Fibroblast of skin of right quadriceps (primary cell): ENCODE measurements around the gene IER2.

Experiments used
- DNase-seq: peaks from one replicate; pipeline ENCODE4 v3.0.0-alpha.2; 2013

IER2 gene

DNA sequence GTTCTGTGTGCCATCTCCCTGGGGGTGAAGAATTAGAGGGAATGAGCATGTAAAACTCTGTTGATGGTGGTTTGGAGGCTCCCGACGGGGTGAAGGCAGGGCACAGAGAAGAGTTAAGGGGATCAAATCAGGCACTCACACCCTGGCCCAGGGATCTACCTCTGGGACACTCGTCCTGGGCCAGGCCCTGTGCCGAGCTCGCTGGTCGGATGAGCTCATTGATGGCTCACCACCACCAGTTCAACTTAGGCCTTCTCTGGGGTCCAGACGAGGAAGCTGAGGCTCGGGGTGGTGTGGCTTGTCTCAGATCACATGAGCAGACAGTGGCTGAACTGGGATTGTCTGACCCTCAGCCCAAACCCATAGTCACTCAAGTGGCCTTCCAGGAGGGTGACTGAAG is 30.6 kb upstream of the IER2 start:
- no peak for DNase-seq

DNA sequence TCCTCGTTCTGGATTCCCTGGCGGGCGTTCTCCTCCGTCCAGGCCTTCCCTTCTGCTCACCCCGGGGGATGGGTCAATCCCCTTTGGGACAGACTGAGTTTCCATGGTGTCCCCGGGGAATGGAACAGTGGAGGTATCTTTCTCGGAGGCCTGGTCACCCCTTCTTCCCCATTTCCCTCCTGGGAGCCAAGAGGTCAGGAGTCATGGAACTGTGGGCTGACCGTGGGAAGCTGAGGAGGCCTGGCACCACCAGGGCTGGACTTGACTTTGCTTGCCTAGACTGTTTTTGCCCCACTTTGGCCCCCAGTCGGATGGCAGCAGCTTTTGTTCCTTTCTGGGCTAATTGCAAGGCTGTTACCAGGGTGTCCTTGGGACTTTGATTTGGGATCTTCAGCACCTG is 30.2 kb upstream of the IER2 start:
- no peak for DNase-seq

DNA sequence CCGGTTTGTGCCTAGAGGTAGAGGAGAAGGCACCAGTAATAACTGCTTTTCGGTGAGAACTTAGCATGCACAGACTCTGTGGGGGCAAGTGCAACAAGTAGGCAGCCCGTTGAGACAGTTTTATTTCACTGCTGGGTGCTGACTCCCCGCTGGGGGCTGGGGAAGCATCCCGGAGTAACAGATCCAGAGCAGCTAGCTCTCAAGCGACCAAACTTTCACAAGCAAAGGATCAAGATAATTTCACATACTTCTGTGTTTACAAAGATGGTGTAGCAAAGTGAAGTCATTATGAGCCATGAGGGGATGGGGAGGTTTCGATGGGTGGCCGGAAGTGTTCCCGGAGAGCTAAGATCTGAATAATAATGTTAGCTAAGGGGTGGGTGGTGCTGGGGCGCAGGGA is 29.4 kb upstream of the IER2 start:
- DNase-seq: peak; percentile 39

DNA sequence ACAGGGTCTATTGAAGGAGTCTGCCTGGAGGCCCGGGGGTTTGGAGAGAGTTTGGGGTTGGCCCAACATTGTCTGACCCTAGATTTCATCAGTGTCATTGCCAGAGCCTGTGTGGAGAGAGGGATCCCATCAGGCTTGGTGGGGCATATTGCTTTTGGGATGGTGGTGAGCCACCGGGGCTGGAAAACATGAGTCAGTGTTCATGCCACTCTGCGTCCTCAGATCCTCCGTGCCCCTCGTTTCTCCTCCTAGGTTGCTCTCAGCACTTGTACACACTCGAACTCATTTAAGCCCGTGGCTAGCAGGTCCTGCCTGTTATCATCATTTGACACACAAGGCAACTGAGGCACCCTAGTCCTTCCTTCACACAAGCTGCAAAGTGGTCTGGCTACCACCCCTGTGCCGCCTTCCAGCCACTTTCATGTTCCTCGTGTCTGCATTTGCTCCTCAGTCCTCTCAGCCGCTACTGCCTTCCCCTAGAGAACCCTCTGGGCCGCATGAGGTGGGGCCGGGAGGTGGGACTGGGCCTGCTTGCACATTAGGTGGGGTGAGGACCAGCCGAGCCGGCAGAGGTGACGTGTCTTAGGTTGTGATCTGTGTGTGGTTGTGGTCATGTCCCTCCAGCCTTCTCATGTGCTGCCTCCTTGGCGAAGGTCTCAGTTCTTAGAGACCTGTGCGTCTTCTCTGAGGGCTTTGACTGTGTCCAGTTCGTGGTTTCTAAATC is 28.5 kb upstream of the IER2 start:
- no peak for DNase-seq

DNA sequence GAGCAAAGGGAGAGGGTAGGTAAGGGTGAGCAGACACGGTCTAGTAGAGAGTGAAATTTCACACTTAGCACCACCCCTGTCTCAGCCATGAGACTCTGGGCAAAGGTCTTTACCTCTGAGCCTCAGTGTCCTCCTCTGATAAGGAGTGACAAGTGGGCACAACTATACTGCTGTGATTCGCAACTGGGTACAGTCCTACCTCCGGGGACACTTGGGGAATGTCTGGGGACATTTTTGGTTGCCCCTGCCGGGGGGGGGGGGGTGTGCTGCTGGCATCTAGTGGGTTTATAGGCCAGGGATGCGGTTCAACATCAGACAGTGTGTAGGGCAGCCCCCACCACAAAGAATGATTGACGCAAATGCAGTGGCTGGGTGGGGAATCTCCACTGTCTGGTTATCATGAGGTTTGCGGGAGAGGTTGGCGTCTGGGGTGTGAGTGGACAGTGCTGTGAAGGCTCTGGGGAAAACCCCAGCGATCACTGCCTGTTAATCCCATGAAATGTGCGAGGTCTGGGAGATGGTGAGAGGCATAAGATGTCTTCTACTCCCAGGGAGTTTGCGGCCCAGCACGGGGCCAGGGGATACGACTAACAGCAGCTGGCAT is 27.8 kb upstream of the IER2 start:
- DNase-seq: no peak

DNA sequence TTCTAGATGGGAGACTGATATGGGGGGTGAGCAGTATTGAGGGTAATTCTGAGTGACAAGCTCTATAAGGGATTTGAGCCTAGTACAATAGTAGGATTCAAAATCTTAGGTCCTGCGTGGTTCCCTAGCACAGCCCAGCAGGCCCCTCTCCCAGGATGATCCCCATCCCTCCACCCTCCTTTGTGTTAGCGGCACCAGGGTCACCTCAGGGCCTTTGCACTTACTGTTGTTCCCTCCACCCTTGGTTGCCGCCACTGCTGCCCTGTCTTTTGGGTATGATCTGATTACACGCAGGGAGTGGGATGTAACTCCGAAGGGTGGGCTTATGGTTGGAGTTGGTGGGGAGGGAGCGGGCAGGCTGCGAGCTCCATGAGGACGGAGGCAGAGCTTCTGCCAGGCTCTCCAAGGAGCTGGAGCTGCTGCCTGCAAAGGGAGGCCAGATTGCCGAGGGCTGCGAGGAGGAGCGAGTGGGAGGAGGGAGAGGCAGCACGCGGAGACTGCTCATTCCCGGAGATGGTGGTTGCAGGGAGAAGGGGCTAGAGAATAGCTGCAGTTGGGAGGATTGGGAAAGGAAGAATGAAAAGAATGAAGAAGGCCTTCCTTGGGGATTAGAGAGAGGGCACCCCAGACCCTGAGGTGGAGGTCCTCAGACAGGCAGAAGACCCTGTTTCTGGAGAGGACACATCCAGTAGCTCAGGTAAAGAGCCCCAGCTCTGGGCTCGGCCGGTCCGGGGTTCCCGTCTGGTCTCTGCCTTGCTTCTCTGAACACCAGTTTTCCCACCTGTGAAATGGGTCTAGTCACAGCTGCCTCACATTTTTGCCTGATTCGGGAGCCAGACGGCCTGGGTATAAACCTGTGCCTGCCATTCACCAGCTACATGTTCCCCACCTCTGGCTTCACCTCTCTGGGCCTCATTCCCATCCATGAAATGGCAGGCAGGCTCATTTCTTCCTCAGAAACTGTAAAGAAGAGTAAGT is 26.9 kb upstream of the IER2 start:
- no peak for DNase-seq

DNA sequence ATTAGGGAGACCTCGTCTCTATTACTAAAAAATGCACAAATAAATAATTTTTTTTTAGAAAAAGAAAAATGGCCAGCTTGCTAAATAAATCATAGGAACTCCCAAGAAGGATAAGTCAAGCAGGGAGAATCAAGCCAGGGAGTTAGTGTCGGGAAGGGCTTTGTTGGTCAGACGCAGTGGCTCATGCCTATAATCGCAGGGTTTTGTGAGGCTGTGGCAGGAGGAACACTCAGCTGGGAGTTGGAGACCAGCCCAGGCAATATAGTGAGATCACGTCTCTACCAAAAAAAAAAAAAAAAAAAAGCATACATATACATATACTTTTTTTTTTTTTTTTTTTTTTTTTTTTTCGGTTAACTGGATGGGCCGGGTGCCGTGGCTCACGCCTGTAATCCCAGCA is 23.2 kb upstream of the IER2 start:
- peak; percentile 27 for DNase-seq

DNA sequence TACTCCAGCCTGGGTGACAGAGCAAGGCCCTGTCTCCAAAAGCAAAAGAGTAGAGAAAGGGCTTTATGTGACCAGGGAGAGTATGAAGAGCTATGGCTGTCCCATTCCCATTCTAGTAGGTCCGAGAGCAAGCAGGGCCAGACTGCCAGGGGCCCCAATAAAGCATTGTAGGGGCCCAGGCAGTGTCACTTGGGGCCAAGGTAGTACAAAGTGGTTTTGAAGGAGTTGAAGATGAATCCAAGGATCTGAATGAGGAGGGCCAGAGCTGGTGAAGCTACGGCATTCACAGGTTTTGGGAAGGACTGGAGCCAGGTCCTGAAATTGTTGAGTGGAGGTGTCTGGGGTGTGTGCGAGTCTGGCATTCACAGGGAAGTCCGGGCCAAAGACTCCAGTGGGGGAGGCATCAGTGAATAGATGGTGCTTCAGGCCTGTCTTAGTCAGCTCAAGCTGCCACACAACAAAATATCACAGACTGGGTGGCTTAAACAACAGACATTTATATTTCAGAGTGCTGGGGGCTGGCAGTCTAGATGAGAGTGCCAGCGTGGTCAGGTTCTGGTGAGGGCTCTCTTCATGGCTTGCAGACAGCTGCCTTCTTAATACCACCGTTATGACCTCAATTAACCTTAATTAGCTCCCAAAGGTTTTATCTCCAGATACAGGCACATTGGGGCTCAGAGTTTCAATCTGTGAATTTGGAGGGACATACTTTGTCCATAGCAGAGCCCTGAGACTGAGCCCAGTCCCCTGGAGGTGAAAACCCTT is 22.2 kb upstream of the IER2 start:
- DNase-seq: no peak

DNA sequence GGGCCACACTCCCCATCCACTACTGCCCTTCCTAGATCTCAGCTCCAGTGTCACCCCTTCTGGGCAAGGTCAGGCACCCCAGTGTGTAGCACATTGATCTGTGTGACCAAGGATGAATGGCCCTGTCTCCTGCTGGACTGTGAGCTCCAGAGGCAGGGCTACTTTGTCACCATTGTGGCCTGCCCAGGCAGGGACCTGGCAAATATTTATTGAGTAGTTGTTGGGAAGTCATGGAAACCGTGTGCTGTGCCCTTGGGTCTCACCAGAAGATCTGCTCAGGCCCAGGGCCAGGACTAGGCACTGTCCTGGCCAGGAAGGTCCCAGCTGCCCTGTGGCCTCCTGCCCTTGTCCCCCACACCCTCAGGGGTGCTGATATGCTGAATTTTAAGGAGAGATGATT is 21.6 kb upstream of the IER2 start:
- no peak for DNase-seq

DNA sequence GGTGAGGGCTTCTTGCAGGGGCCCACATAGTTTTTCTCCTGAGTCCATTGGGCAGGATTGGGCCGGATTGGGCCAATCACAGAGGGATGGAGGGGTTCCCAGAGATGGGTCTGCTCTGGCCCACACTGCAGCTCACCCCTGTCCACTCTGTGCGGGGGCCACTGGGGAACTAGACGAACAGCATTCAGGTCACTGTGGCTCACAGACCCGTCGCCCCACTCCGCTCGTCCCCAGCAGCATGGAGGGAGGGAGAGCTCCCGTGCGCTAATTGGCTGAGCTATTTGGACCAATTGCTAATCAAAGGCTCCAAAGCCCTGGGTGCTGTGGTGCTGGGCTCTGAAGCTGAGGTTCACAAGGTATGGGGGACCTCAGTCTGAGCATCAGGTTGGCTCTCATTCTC is 20.8 kb upstream of the IER2 start:
- DNase-seq: no peak

DNA sequence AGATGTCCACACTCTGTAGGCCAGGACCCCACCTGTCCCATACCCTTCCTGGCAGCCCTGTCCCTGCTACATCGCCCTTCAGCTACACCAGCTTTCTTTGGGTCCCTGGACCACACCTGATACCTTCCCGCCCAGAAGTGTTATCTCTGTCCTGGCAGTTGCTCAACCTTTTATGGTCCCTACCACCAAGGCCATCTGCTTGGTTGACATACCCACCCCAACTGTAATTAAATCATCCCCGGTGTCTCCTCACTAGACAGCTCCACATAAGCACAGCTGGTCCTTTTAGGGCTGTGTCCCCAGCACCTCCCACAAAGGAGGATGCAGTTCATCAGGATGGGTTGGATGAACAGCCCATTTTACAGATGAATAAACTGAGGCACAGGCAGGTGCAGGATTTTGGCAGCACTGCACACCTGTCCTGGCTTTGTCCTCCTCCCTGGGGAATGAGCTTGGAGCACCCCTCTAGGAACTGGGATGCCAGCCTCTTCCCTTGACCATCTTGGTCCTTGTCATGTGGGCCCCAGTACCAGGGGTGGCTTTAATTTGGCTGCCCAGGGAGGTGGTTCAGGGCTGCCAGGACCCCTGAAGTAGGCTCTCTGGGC is 19.2 kb upstream of the IER2 start:
- no peak for DNase-seq

DNA sequence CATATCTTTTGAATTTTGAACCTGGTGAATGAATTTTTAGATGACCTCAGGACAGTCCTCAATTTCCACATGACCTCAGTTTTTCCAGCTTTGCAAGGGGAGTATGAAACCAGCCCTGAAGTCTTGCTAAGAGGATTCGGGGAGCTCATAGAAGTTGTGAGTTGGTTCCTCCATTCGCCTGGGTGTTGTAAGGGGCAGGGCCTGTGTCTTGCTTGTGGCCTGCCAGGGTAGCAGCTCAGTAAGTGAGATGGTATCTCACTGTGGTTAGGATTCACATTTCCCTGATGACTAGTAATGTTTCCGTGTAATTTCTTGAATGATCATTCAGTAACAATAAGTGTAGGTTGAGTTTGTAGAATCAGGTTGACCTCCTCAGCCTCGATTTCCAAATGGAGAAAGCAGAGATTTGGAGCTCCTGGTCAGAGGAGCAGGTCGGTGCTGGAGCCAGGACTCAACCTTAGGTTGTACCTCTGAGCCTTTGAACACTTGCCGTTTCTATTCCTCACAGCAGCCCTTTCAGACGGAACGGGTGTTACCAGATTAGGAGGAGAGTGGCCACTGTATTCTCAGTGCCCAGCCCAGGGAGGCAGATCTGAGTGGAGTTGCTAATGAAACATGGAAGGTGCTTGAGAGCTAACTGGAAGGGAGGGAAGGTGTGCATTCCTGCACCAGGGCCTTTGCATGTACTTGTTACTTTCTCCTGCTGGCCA is 17.6 kb upstream of the IER2 start:
- DNase-seq: peak; percentile 58

DNA sequence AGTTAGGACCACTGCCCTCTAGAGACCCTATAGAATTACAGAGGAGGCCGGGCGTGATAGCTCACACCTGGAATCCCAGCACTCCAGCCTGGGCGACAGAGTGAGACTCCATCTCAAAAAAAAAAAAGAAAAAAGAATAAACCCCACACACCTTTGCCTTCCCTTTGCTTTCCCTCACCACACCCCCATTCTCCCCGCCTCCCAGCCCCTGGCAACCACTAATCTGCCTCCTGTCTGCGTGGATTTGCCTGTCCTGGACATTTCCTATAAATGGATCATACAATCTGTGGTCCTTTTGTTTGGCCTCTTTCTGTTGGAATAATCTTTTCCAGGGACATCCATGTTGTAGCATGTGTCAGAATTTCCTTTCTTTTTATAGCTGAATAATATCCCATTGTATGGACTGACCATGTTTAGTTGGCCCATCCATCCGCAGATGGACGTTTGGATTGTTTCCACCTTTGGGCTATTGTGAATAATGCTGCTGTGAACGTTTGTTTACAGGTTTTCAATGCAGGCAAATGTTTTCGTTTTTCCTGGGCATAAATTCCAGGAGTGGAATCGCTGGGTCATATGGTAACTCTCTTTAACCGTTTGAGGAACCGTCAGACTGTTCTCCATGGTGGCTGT is 16.9 kb upstream of the IER2 start:
- no peak for DNase-seq

DNA sequence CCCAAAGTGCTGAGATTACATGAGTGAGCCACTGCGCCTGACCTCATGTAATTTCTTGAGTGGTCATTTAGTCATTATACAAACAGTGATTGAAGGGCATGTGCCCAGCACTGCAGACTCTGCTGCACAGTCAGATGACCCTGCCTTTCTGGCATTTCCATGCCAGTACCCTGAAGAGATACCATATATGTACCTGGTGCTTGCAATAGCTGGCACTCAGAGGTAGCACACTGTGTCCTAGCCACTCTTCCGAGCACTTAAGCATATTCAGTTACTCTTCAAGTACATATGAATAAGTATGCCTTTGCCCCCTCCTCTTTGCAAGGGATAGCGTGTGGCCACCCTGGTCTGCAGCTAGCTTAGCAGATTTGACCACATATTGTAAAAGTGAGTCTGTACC is 15.6 kb upstream of the IER2 start:
- DNase-seq: no peak

DNA sequence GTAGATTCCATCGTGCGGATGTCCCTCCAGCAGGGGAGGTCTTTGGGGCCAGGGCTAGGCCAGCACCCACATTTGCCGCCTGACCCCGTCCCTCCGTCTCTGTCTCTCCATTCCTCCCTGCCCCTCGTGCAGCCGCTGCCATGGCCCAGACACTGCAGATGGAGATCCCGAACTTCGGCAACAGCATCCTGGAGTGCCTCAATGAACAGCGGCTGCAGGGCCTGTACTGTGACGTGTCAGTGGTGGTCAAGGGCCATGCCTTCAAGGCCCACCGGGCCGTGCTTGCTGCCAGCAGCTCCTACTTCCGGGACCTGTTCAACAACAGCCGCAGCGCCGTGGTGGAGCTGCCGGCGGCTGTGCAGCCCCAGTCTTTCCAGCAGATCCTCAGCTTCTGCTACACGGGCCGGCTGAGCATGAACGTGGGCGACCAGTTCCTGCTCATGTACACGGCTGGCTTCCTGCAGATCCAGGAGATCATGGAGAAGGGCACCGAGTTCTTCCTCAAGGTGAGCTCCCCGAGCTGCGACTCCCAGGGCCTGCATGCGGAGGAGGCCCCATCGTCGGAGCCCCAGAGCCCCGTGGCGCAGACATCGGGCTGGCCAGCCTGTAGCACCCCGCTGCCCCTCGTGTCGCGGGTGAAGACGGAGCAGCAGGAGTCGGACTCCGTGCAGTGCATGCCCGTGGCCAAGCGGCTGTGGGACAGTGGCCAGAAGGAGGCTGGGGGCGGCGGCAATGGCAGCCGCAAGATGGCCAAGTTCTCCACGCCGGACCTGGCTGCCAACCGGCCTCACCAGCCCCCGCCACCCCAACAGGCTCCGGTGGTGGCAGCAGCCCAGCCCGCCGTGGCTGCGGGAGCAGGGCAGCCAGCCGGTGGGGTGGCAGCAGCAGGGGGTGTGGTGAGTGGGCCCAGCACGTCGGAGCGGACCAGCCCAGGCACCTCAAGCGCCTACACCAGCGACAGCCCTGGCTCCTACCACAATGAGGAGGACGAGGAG is 14.8 kb upstream of the IER2 start:
- no peak for DNase-seq

DNA sequence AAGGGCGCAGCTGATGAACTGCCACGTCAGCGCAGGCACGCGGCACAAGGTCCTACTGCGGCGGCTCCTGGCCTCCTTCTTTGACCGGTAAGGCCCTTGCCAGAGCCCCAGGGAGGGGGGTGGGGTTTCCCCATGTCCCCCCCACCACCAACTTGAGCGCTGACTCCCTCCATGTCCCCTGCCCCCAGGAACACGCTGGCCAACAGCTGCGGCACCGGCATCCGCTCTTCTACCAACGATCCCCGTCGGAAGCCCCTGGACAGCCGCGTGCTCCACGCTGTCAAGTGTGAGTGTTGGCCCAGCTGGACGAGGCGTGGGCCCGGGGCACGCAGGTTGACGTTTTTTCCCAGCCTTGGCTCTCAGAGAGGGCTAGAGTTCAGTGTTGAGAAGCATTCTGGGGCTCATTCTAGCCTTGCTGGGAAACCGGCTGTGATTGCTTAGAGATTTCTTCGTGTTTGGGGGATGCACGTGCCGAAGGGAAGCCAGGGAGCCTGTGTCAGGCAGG is 12.9 kb upstream of the IER2 start:
- no peak for DNase-seq

DNA sequence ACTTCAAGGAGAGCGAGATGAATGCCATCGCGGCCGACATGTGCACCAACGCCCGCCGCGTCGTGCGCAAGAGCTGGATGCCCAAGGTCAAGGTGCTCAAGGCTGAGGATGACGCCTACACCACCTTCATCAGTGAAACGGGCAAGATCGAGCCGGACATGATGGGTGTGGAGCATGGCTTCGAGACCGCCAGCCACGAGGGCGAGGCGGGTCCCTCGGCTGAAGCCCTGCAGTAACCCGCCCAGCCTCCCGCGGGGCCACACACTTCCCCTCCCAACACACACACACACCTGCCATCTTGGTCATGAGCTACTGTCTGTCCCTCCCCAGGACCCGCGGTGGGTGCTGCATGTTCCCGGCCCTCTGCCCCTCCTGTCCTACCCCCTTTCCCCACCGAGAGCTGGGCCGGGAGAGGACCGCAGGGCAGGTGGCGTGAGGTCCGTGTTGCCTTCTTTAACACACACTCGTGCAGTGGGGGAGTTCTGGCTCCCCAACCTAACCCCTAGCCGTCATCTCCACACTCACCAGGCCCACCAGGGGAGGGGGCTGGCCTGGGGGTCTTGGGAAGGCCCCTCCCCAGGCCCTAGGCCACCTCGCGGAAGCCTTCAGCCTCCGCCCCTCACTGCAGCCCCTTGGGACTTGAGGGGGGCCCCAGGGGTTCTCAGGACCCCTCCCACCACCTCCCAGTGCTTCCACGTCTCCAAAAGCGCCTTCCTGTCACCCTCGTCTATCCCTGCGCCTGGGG is 11.9 kb upstream of the IER2 start:
- DNase-seq: no peak

DNA sequence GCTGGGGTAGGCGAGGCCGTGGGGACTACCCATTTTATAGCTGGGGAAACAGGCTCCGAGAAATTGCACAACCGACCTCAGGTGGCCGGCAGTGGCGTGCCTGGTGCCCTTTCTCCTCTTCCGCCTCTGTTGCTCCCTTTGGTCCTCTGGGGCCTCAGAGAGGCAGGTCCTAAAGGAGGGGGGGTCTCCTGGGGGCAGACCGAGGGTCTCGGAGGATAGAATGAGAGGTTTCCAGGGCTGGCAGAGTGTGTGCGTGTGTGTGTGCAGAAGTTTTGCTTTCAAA is 11.4 kb upstream of the IER2 start:
- no peak for DNase-seq

DNA sequence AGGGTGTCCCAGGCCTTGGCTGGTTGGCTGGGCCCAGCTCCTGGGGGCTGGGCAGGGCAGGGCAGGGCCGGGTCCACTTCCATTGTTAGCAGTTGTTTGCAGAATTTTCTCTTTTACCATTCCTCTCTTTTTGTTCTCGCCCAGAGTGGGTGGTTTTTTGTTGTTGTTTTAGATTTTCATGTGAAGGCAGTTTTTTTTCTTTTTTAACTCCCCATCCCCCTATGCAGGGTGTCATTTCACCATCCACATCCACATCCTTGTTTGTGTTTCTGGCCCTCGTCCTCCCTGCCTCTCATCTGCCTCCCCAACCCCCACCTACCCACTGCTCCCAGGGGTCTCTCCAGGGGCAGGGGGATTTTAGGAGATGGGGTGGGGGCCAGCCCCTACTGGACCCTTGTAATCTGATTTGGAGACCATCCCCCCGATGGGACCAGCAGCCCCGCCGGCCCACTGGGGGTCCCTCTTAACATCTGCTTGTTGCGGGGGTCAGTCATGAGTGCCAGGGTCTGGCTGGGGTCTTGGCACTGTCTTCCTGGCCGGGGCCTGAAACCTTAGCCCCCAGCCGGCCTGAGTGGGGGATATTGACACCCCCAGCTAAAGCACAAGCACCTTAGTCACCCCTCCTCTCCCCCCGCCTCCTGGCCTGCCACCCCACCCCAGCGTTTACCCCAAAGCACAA is 10.4 kb upstream of the IER2 start:
- DNase-seq: no peak
